IMR-90 (cell line): Measurements from ENCODE around the gene TMEM135. TPM values are rescaled to one million over a fixed set of nuclear protein-coding genes. Genes with fewer than 3 reads are reported as not detected.

ENCODE experiments used
- ATAC-seq: fragments of 200-7000 bp; cut with Tn5 transposase; 2 replicates; pipeline ENCODE4 v1.9.1; 2020; ENCODE audit warnings: low read depth, mild to moderate bottlenecking, moderate library complexity
- BruUV-seq: library from RNA; stranded (reverse); fragments of 400-500 nt; replicated peaks from 2 replicates; lab custom pipeline; 2021; lab: Mats Ljungman, UMichigan
- CTCF ChIA-PET: fragments of 300-600 bp; formaldehyde crosslinking; extraction: SDS; loops from one replicate; lab custom pipeline; 2021; ENCODE audit warnings: antibody characterized with exemption; lab: Yijun Ruan, JAX
- POLR2A ChIA-PET: fragments of 300-600 bp; sonication (Branson Sonifier 250); formaldehyde crosslinking; loops from one replicate; lab custom pipeline; 2022; ENCODE audit warnings: antibody characterized with exemption; ENCODE audit not compliant: unreplicated experiment; lab: Charles Lee
- DNase-seq: peaks from one replicate; pipeline ENCODE4 v3.0.0; 2013
- H2AFZ ChIP-seq: replicated peaks from 2 replicates; pipeline ENCODE3; 2013; ENCODE audit warnings: low read length, mild to moderate bottlenecking; ENCODE audit not compliant: poor library complexity
- H2AK5ac ChIP-seq: 2 replicates; pipeline ENCODE4 v1.6.1; 2013; ENCODE audit warnings: low read depth, low read length, inconsistent platforms
- H2AK9ac ChIP-seq: replicated peaks from 2 replicates; pipeline ENCODE3; 2013; ENCODE audit warnings: mild to moderate bottlenecking, low read depth, low read length, moderate library complexity; ENCODE audit not compliant: poor library complexity
- H2BK120ac ChIP-seq: 2 replicates; pipeline ENCODE4 v1.6.1; 2013; ENCODE audit warnings: low read depth, low read length, inconsistent platforms
- H2BK15ac ChIP-seq: 3 replicates; pipeline ENCODE4 v1.6.1; 2013; ENCODE audit warnings: low read depth, low read length, inconsistent platforms
- H2BK20ac ChIP-seq: 2 replicates; pipeline ENCODE4 v1.6.1; 2013; ENCODE audit warnings: low read depth, mild to moderate bottlenecking, inconsistent platforms, low read length, moderate library complexity
- H2BK5ac ChIP-seq: 2 replicates; pipeline ENCODE4 v1.6.1; 2013; ENCODE audit warnings: mild to moderate bottlenecking, low read depth, low read length, inconsistent platforms; ENCODE audit not compliant: poor library complexity, severe bottlenecking
- H3K14ac ChIP-seq: replicated peaks from 2 replicates; pipeline ENCODE4 v1.6.1; 2013; ENCODE audit warnings: low read depth, low read length, inconsistent platforms
- H3K18ac ChIP-seq: 2 replicates; pipeline ENCODE4 v1.6.1; 2013; ENCODE audit warnings: low read depth, low read length, control low read depth
- H3K23ac ChIP-seq: 2 replicates; pipeline ENCODE4 v1.6.1; 2013; ENCODE audit warnings: low read depth, low read length, inconsistent platforms
- H3K27ac ChIP-seq: 2 replicates; pipeline ENCODE4 v1.5.1; 2013; ENCODE audit warnings: mild to moderate bottlenecking, control low read depth, low read length; ENCODE audit not compliant: insufficient read depth
- H3K27me3 ChIP-seq: 2 replicates; pipeline ENCODE4 v1.6.1; 2013; ENCODE audit warnings: low read length; ENCODE audit not compliant: control insufficient read depth, insufficient read depth
- H3K36me3 ChIP-seq: 2 replicates; pipeline ENCODE4 v1.6.1; 2013; ENCODE audit warnings: low read length, mixed read lengths; ENCODE audit not compliant: control insufficient read depth, insufficient read depth
- H3K4ac ChIP-seq: 2 replicates; pipeline ENCODE4 v1.6.1; 2013; ENCODE audit warnings: low read depth, low read length, inconsistent platforms
- H3K4me1 ChIP-seq: 2 replicates; pipeline ENCODE4 v1.6.1; 2013; ENCODE audit warnings: low read length, mixed read lengths; ENCODE audit not compliant: control insufficient read depth, insufficient read depth
- H3K4me2 ChIP-seq: 2 replicates; pipeline ENCODE4 v1.6.1; 2013; ENCODE audit warnings: low read depth, mild to moderate bottlenecking, control low read depth, low read length, moderate library complexity
- H3K4me3 ChIP-seq: 2 replicates; pipeline ENCODE4 v1.5.1; 2013; ENCODE audit warnings: low read depth, mild to moderate bottlenecking, control low read depth, low read length, moderate library complexity; ENCODE audit not compliant: insufficient read depth
- H3K56ac ChIP-seq: 2 replicates; pipeline ENCODE4 v1.6.1; 2013; ENCODE audit warnings: low read length, inconsistent platforms; ENCODE audit not compliant: insufficient read depth; ENCODE audit errors: extremely low read depth
- H3K79me1 ChIP-seq, 2 experiments: 2 replicates each; pipeline ENCODE4 v1.6.1; 2013; ENCODE audit warnings: low read length in 2 of 2, inconsistent platforms in 1 of 2, low read depth in 1 of 2
- H3K9ac ChIP-seq: 2 replicates; pipeline ENCODE4 v1.6.1; 2013; ENCODE audit warnings: low read depth, low read length, control low read depth
- H3K9me1 ChIP-seq: 2 replicates; pipeline ENCODE4 v1.6.1; 2013; ENCODE audit warnings: low read length, inconsistent platforms; ENCODE audit not compliant: insufficient read depth
- H3K9me3 ChIP-seq: 2 replicates; pipeline ENCODE4 v1.6.1; 2013; ENCODE audit warnings: low read length; ENCODE audit not compliant: control insufficient read depth, insufficient read depth
- H4K20me1 ChIP-seq: 2 replicates; pipeline ENCODE4 v1.6.1; 2013; ENCODE audit warnings: low read length, inconsistent platforms; ENCODE audit not compliant: insufficient read depth
- H4K5ac ChIP-seq: 2 replicates; pipeline ENCODE4 v1.6.1; 2013; ENCODE audit warnings: mild to moderate bottlenecking, low read depth, low read length, control low read depth
- H4K8ac ChIP-seq, 2 experiments: 2 replicates each; pipeline ENCODE4 v1.6.1; 2013; ENCODE audit warnings: low read depth in 2 of 2, low read length in 2 of 2, control low read depth in 1 of 2, inconsistent platforms in 1 of 2
- H4K91ac ChIP-seq: 2 replicates; pipeline ENCODE4 v1.6.1; 2013; ENCODE audit warnings: low read depth, low read length, inconsistent platforms; ENCODE audit not compliant: insufficient read depth
- CHD1 ChIP-seq: IDR thresholded peaks from 2 replicates; pipeline ENCODE4 v1.6.1; 2012; ENCODE audit warnings: low read depth, low read length, improper control_type of control experiment
- ELK1 ChIP-seq: fragments of 150-350 bp; IDR thresholded peaks from 2 replicates; pipeline ENCODE4 v1.6.1; 2016; ENCODE audit warnings: low read depth, mild to moderate bottlenecking, low read length, moderate library complexity, borderline replicate concordance
- FOS ChIP-seq: fragments of 150-350 bp; IDR thresholded peaks from 2 replicates; pipeline ENCODE4 v1.6.1; 2016; ENCODE audit warnings: low read depth, low read length
- RAD21 ChIP-seq: IDR thresholded peaks from 2 replicates; pipeline ENCODE4 v1.6.1; 2012; ENCODE audit warnings: low read length, improper control_type of control experiment
- WGBS, 2 experiments: methylation state at CpG; one replicate each; pipeline versions ENCODE4 v1.1.5 to v1.1.7; 2013; ENCODE audit warnings: missing lambda C conversion rate in 2 of 2; ENCODE audit not compliant: insufficient read length in 1 of 2; ENCODE audit errors: extremely low coverage in 2 of 2; 5-methylcytosine and 5-hydroxymethylcytosine counted together
- dilution Hi-C: fragments of 300-500 bp; cut with HindIII; formaldehyde crosslinking; loops from one replicate; pipeline ENCODE4 v1.14.3; 2018; ENCODE audit warnings: low sequenced_read_pairs; ENCODE audit not compliant: unreplicated experiment
- in situ Hi-C: fragments of 300-500 bp; cut with MboI; formaldehyde crosslinking; loops from 3 replicates; pipeline ENCODE4 v1.14.3; 2019; ENCODE audit warnings: low sequenced_read_pairs, inconsistent platforms, mixed read lengths
- intact Hi-C: fragments of 100-400 bp; cut with micrococcal nuclease; formaldehyde crosslinking; loops from 2 replicates; pipeline ENCODE4 v1.10.0; 2022
- polyA plus RNA-seq, 3 experiments: library from polyadenylated mRNA; depleted of rRNA; stranded (reverse); fragments of >200 nt; gene quantifications; 2 replicates each; pipeline ENCODE4 v1.2.3, GENCODE V29; 2012; ENCODE audit warnings: low replicate concordance in 1 of 3
- total RNA-seq: library from RNA; depleted of rRNA; stranded (reverse); fragments of >200 nt; gene quantifications from 2 replicates; pipeline ENCODE4 v1.2.3, GENCODE V29; 2012

The TMEM135 gene
- total and polyA plus RNA-seq, 2 of the 4 experiments (the other 2 are of a cell fraction) = 3.9 to 5.9 TPM

- H3K79me1 ChIP-seq = peaks cover 4 to 8% of the 10 kb centered on the region in 2 experiments; a peak in 3 of 4 replicates
- no peaks in the 10 kb centered on the region for H3K9me3 ChIP-seq
- no peak overlapping the region for H2AK9ac ChIP-seq
- H3K27ac ChIP-seq = no peak overlapping the region
- H3K4me2 ChIP-seq = no peak overlapping the region
- no peak overlapping the region for H4K5ac ChIP-seq
- no TSS peak for BruUV-seq
- no peak overlapping the region for H3K9ac ChIP-seq
- no peak overlapping the region for H4K8ac ChIP-seq
- no peak overlapping the region for H3K56ac ChIP-seq
- in situ Hi-C loops = no loop called here
- H2BK20ac ChIP-seq = no peak overlapping the region
- no peak overlapping the region for H3K23ac ChIP-seq
- H3K9me1 ChIP-seq = no peaks in the 10 kb centered on the region
- no peak overlapping the region for H4K91ac ChIP-seq
- intact Hi-C loops = no loop called here
- no peak overlapping the region for H3K14ac ChIP-seq
- dilution Hi-C loops = no loop called here
- H2BK15ac ChIP-seq = no peak overlapping the region
- no peaks in the 10 kb centered on the region for H3K27me3 ChIP-seq
- no peak overlapping the region for H3K4ac ChIP-seq
- no peak overlapping the region for H2BK5ac ChIP-seq
- ChIA-PET CTCF (interaction anchor here (0.7 kb wide), 1 partner anchor 39 kb away, joined by 3 read pairs; no protein-coding TSS in a partner anchor), POLR2A (interaction anchor here (0.6 kb wide), 1 partner anchor 18 kb away, joined by 3 read pairs; no protein-coding TSS in a partner anchor)
- no peak for TF ChIP-seq RAD21
- TF ChIP-seq CHD1 = no peak
- no peak for TF ChIP-seq FOS
- TF ChIP-seq ELK1 = no peak
- ATAC-seq (no peak), DNase-seq (no peak)
- no peak overlapping the region for H3K4me3 ChIP-seq
- no peak overlapping the region for H2AK5ac ChIP-seq
- H3K18ac ChIP-seq = no peak overlapping the region
- no peaks in the 10 kb centered on the region for H3K4me1 ChIP-seq
- no peak overlapping the region for H2BK120ac ChIP-seq
- no peaks in the 10 kb centered on the region for H4K20me1 ChIP-seq
- H2AFZ ChIP-seq = no peak overlapping the region
- no peaks in the 10 kb centered on the region for H3K36me3 ChIP-seq
- WGBS, 2 experiments = no CpG with 5 or more reads among the region's 1 CpG
Observed at GRCh38 chr11:87136236-87136635, 98.5 kb downstream of the TMEM135 start.
